HEK293 (cell line): ENCODE data around the gene KCNQ2.
A peak's percentile ranks its signal among the peaks of the same experiment; 100 is the strongest.

Source experiments
- CTCF ChIA-PET: fragments of 350-600 bp; formaldehyde crosslinking; extraction: SDS; loops from one replicate; lab custom pipeline; 2021; ENCODE audit warnings: antibody characterized with exemption; lab: Yijun Ruan, JAX
- POLR2A ChIA-PET: fragments of 300-600 bp; formaldehyde crosslinking; extraction: SDS; loops from one replicate; lab custom pipeline; 2020; ENCODE audit warnings: antibody characterized with exemption, inconsistent platforms; lab: Yijun Ruan, JAX
- H3K27ac ChIP-seq: fragments of 200-500 bp; sonication (Bioruptor generic); 2 replicates; pipeline ENCODE4 v1.5.1; 2014; ENCODE audit warnings: low read depth, low read length, control low read depth, inconsistent platforms; ENCODE audit errors: extremely low read depth
- H3K36me3 ChIP-seq, 2 experiments: fragments of 200-500 bp in 1 of 2; sonication (Bioruptor generic) in 1 of 2; 1 replicate in 1 of 2; 2 replicates in 1 of 2; pipeline ENCODE4 v1.5.1; 2014 to 2017; ENCODE audit warnings: inconsistent platforms in 2 of 2, low read length in 2 of 2; ENCODE audit not compliant: control insufficient read depth in 2 of 2, insufficient read depth in 1 of 2
- H3K4me1 ChIP-seq: fragments of 200-500 bp; sonication (Bioruptor generic); 2 replicates; pipeline ENCODE4 v1.5.1; 2014; ENCODE audit warnings: mild to moderate bottlenecking, low read length, inconsistent platforms; ENCODE audit not compliant: control insufficient read depth, insufficient read depth
- H3K4me3 ChIP-seq: 2 replicates; pipeline ENCODE4 v1.5.1; 2011; ENCODE audit warnings: low read depth, mild to moderate bottlenecking, control low read depth, low read length, moderate library complexity
- H3K9me3 ChIP-seq: fragments of 200-500 bp; sonication (Bioruptor generic); 2 replicates; pipeline ENCODE4 v1.5.1; 2014; ENCODE audit warnings: low read depth, low read length, inconsistent platforms; ENCODE audit not compliant: control insufficient read depth, insufficient read depth
- EGR2 ChIP-seq: fragments of 450-650 bp; formaldehyde crosslinking; IDR thresholded peaks from 2 replicates; pipeline ENCODE4 v1.5.1; 2016; ENCODE audit warnings: low read depth, missing biosample characterization, missing genetic modification characterization
- GFI1B ChIP-seq: fragments of 450-650 bp; formaldehyde crosslinking; IDR thresholded peaks from 2 replicates; pipeline ENCODE4 v1.5.1; 2016; ENCODE audit warnings: missing biosample characterization, missing genetic modification characterization
- GLI4 ChIP-seq: fragments of 450-650 bp; formaldehyde crosslinking; IDR thresholded peaks from 2 replicates; pipeline ENCODE4 v1.5.1; 2016; ENCODE audit warnings: missing biosample characterization, missing genetic modification characterization
- GLIS2 ChIP-seq: fragments of 450-650 bp; formaldehyde crosslinking; IDR thresholded peaks from 2 replicates; pipeline ENCODE4 v1.5.1; 2016; ENCODE audit warnings: missing biosample characterization, missing genetic modification characterization
- SP2 ChIP-seq: fragments of 450-650 bp; formaldehyde crosslinking; IDR thresholded peaks from 2 replicates; pipeline ENCODE4 v1.5.1; 2016; ENCODE audit warnings: missing biosample characterization, missing genetic modification characterization
- SP3 ChIP-seq: fragments of 450-650 bp; formaldehyde crosslinking; IDR thresholded peaks from 2 replicates; pipeline ENCODE4 v1.5.1; 2016; ENCODE audit warnings: missing biosample characterization, missing genetic modification characterization
- ZNF311 ChIP-seq: fragments of 450-650 bp; formaldehyde crosslinking; IDR thresholded peaks from 2 replicates; pipeline ENCODE4 v1.5.1; 2017; ENCODE audit warnings: missing biosample characterization, missing genetic modification characterization, borderline replicate concordance
- ZNF366 ChIP-seq: fragments of 450-650 bp; formaldehyde crosslinking; conservative IDR thresholded peaks from 2 replicates; pipeline ENCODE4 v1.5.1; 2016; ENCODE audit warnings: missing biosample characterization, missing genetic modification characterization
- ZNF560 ChIP-seq: fragments of 450-650 bp; formaldehyde crosslinking; IDR thresholded peaks from 2 replicates; pipeline ENCODE4 v1.5.1; 2017; ENCODE audit warnings: missing biosample characterization, missing genetic modification characterization, borderline replicate concordance
- ZNF626 ChIP-seq: fragments of 450-650 bp; sonication (Bioruptor Pico); formaldehyde crosslinking; IDR thresholded peaks from 2 replicates; pipeline ENCODE4 v1.5.1; 2018; ENCODE audit warnings: missing biosample characterization, missing genetic modification characterization, inconsistent platforms
- ZNF768 ChIP-seq: fragments of 450-650 bp; formaldehyde crosslinking; IDR thresholded peaks from 2 replicates; pipeline ENCODE4 v1.5.1; 2018; ENCODE audit warnings: missing biosample characterization, mild to moderate bottlenecking, missing genetic modification characterization
- ZNF837 ChIP-seq: fragments of 450-650 bp; formaldehyde crosslinking; IDR thresholded peaks from 2 replicates; pipeline ENCODE4 v1.5.1; 2016; ENCODE audit warnings: missing biosample characterization, missing genetic modification characterization
- ZSCAN4 ChIP-seq: fragments of 450-650 bp; formaldehyde crosslinking; IDR thresholded peaks from 2 replicates; pipeline ENCODE4 v1.5.1; 2017; ENCODE audit warnings: missing biosample characterization, missing genetic modification characterization
- TF ChIP-seq, protein P1 (sequence below): fragments of 450-650 bp; formaldehyde crosslinking; optimal IDR thresholded peaks from 2 replicates; pipeline ENCODE3; 2016; ENCODE audit warnings: missing biosample characterization, mild to moderate bottlenecking, missing genetic modification characterization
- TF ChIP-seq, protein P2 (sequence below): fragments of 450-650 bp; formaldehyde crosslinking; IDR thresholded peaks from 2 replicates; pipeline ENCODE4 v1.5.1; 2016; ENCODE audit warnings: missing biosample characterization, missing genetic modification characterization, borderline replicate concordance

Gene KCNQ2

DNA sequence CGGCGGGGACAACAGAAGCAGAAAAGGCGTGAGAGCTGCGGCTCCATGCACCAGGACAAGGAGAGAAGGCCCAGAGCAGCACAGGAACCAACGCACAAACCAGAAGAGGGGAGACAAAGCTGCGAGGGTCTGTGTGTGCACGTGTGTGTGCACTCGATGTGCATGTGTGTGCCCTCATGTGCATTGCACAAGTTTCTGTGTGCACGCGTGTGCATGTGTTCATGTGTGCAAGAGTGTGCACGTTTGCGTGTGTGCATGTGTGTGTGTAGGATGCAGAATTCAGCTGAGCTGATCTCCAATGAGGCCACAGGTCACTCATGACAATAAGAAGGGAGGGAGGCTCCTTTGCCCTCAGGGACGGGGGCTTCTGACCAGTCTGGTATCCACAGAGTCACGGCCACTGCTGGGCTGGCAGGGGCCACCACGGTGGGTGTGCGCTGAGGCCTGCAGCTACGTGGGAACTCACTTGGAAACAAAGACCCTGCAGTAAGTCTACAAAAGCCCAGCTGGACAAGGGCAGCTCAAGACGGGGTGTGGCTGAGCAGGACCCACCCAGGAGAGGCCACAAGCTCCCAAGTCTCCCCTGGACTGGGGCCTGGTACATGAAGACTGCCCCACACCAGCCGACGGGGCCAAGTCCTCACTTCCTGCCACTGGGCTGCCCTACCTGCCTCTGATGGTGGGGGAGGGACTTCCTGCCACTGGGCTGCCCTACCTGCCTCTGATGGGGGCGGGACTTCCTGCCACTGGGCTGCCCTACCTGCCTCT is 63.2 kb downstream of the KCNQ2 start:
- ChIA-PET POLR2A (no interaction called here), CTCF (no interaction called here)
- Histone ChIP-seq H3K36me3 (no peaks in the 10 kb centered on the region), H3K27ac (no peak overlapping the region), H3K4me3 (no peak overlapping the region), H3K9me3 (no peaks in the 10 kb centered on the region), H3K4me1 (no peaks in the 10 kb centered on the region)
- TF ChIP-seq SP2 (peak; percentile 32), ZSCAN4 (peak; percentile 72), ZNF311 (tag by site-specific recombination) (no peak)
- TF ChIP-seq, protein P1, sequence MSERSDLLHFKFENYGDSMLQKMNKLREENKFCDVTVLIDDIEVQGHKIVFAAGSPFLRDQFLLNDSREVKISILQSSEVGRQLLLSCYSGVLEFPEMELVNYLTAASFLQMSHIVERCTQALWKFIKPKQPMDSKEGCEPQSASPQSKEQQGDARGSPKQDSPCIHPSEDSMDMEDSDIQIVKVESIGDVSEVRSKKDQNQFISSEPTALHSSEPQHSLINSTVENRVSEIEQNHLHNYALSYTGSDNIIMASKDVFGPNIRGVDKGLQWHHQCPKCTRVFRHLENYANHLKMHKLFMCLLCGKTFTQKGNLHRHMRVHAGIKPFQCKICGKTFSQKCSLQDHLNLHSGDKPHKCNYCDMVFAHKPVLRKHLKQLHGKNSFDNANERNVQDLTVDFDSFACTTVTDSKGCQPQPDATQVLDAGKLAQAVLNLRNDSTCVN: peak; percentile 14

GRCh38 chr20:63408684-63409046 is 63.8 kb downstream of the KCNQ2 start:
- CTCF ChIA-PET: no interaction called here
- no peaks in the 10 kb centered on the region for H3K9me3 ChIP-seq
- no peak for TF ChIP-seq GLIS2
- no peak for TF ChIP-seq ZNF560 (tag by site-specific recombination)
- TF ChIP-seq EGR2: peak; percentile 40
- no peak for TF ChIP-seq GFI1B
- TF ChIP-seq GLI4 (tag by site-specific recombination): no peak
- no peak overlapping the region for H3K27ac ChIP-seq
- no peaks in the 10 kb centered on the region for H3K4me1 ChIP-seq
- POLR2A ChIA-PET: no interaction called here
- H3K36me3 ChIP-seq: no peaks in the 10 kb centered on the region
- H3K4me3 ChIP-seq: no peak overlapping the region

DNA sequence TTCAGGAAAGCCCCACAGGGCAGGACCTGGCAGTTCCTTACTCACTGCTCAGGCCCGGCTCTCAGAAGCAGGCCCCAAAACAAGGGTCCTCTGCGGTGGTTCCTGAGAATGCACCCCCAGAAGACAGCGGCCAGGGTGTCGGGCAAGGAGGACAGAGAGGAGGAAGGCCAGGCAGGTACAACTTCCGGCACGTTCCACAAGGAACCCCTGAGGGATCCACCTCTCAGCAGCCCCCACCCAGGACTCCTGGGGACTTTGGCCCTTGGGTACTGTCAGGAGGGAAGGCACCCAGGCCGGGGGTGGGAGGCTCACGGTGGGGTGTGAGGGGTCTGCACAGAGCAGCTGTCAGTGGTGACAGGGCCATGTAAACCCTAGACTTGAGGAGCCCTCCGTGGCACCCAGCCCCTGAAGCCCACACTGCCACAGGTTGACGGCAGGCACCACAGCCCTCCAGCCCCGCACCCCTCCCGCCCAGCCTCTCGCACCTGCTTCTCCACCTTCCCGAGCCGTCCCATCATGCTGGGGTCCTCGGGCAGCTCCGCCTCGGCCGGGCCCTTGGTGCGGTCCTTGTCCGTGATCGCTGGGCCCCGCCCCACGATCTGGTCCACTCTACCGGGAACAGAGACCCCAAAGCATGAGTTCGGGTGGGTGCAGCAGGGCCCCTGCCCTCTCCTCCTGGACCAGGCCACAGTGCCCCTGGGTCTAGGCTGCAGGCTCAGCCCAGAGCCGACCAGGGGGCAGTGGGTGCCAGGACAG is 64.3 kb downstream of the KCNQ2 start:
- no peak overlapping the region for H3K27ac ChIP-seq
- H3K9me3 ChIP-seq: no peaks in the 10 kb centered on the region
- POLR2A ChIA-PET: no interaction called here
- no peaks in the 10 kb centered on the region for H3K4me1 ChIP-seq
- CTCF ChIA-PET: no interaction called here
- no peak overlapping the region for H3K4me3 ChIP-seq
- H3K36me3 ChIP-seq: no peaks in the 10 kb centered on the region
- TF ChIP-seq ZNF768 (tag by site-specific recombination) (no peak), ZNF366 (no peak), SP3 (tag by site-specific recombination) (no peak), ZNF626 (tag by site-specific recombination) (no peak), ZNF837 (no peak)
- TF ChIP-seq, protein P2, sequence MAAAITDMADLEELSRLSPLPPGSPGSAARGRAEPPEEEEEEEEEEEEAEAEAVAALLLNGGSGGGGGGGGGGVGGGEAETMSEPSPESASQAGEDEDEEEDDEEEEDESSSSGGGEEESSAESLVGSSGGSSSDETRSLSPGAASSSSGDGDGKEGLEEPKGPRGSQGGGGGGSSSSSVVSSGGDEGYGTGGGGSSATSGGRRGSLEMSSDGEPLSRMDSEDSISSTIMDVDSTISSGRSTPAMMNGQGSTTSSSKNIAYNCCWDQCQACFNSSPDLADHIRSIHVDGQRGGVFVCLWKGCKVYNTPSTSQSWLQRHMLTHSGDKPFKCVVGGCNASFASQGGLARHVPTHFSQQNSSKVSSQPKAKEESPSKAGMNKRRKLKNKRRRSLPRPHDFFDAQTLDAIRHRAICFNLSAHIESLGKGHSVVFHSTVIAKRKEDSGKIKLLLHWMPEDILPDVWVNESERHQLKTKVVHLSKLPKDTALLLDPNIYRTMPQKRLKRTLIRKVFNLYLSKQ (tag by site-specific recombination): no peak
